GM18507 (cell line): ENCODE results near the gene KIF26B.

Source experiments
- DNase-seq: peaks from one replicate; pipeline ENCODE4 v3.0.0; 2011; ENCODE audit warnings: low read depth; ENCODE audit not compliant: insufficient read length; ENCODE audit errors: extremely low spot score
- FAIRE-seq: peaks from 2 replicates; lab custom pipeline; 2011; peaks lifted over from hg19 to GRCh38; lab: Jason Lieb, UNC

The KIF26B gene

GRCh38 chr1:245260110-245260882 lies 105.5 kb downstream of the KIF26B start:
- DNase-seq (no peak), FAIRE-seq (no peak)

DNA sequence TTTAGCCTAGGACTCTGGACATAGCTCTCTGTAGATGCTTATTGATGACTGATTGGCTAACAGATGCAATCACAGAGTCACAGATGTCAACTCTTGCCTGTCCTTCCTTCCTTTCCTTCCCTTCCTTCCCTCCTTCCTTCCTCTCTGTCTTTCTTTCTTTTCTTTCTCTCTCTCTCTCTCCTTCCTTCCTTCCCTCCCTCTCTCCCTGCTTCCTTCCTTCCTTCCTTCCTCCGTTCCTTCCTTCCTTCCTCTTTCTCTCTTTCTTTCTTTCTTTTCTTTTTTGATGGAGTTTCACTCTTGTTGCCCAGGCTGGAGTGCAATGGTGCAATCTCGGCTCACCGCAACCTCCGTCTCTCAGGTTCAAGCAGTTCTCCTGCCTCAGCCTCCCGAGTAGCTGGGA lies 106.1 kb downstream of the KIF26B start:
- no peak for DNase-seq
- no peak for FAIRE-seq

DNA sequence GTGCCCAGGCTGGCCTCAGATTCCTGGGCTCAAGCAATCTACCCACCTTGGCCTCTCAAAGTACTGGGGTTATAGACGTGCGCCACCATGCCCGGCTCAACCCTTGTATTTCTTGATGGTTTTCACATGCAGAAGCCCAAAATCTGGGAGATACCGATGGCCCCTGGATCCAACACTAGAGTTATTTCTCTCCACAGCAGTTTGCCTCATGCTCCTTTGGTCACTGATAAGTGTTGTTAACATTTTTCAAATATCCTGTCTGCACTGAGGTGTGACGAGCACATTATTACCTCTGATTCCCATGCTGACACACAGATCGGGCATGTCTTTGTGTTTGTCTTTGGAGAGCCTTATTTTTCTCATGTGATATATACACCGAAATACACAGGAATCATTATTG lies 107.0 kb downstream of the KIF26B start:
- DNase-seq: no peak
- no peak for FAIRE-seq

- no peak for FAIRE-seq
Observed at GRCh38 chr1:245263529-245264095, 108.8 kb downstream of the KIF26B start.

DNA sequence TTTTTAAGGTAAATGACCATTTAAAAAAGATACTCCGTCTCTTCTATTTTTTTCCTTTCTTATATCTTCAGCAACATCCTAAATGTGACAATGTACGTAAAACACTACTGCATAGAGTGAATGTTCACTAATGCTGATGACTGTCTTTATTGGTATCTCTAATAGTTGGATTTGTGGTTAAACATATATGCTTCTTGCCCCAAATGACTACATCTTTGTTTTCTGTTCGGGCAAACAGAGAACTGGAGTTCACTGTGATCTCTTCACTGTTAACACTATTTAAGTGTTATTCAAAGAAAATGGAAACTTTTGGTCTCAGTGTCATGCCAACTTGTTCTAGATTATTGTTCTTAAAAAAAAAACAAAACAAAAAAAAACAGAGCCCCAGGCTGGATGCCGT lies 109.4 kb downstream of the KIF26B start:
- DNase-seq: no peak
- FAIRE-seq: no peak

More at GRCh38 chr1:245263529-245264095, 108.8 kb downstream of the KIF26B start:
- no peak for DNase-seq

GRCh38 chr1:245266105-245266504 lies 111.3 kb downstream of the KIF26B start:
- FAIRE-seq (no peak), DNase-seq (no peak)

GRCh38 chr1:245270063-245270462 lies 115.3 kb downstream of the KIF26B start:
- DNase-seq (no peak), FAIRE-seq (no peak)

DNA sequence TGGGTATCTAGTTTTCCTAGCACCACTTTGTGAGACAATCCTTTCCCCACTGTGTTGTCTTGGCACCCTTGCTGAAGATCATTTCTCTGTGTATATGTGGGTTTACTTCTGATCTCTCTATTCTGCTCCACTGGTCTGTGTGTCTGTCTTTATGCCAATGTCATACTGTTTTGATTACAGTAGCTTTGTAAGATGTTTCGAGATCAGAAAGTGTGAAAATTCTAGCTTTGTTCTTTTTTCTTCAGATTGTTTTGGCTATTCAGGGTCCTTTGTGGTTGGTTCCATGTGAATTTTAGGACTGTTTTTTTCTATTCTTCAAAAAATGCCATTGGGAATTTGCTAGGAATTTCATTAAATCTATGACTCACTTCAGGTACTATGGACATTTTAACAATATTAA lies 116.2 kb downstream of the KIF26B start:
- DNase-seq (no peak), FAIRE-seq (no peak)

- no peak for FAIRE-seq
- DNase-seq: no peak
Observed at GRCh38 chr1:245272676-245273075, 117.9 kb downstream of the KIF26B start.

DNA sequence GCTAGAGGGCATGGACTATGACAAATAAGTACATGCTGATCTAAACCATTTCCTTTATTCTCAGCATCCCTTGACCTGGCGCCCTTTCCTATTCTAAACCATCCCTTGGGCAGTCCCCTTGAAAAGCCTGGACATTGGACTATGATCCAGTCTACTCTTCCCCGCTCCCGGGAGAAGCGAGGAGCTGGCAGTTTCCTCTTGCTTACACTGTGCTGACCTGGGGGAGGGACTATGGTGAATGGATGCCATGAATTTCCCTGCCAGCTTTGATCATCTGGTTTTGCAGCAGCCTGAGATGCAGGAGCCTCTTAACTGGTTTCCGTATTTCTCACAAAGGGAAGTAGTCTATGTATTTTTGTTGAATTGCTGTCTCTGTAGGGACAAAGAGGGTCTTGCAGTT lies 121.7 kb downstream of the KIF26B start:
- no peak for FAIRE-seq
- no peak for DNase-seq

GRCh38 chr1:245277276-245277675 lies 122.5 kb downstream of the KIF26B start:
- no peak for FAIRE-seq
- DNase-seq: no peak

GRCh38 chr1:245278846-245279245 lies 124.1 kb downstream of the KIF26B start:
- DNase-seq: no peak
- no peak for FAIRE-seq

GRCh38 chr1:245279346-245279745 lies 124.6 kb downstream of the KIF26B start:
- FAIRE-seq (no peak), DNase-seq (no peak)

DNA sequence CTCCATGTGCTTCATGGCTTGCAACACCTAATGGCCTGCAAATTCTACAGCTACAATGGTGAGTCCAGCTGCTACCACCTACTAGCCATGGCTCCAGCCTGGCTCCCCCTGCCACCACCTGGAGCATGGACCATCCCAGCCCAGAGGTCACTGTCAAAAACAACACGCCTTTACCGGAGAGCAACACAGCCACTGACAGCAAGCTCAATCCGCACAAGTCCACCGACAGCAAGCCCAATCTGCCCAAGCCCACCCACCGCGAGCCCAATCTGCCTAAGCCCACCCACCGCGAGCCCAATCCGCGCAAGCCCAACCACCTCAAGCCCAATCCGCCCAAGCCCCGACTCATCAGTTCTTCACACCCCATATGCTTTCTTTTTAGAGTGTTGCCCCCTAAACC lies 128.2 kb downstream of the KIF26B start:
- FAIRE-seq: no peak
- DNase-seq: no peak

- FAIRE-seq (no peak), DNase-seq (no peak)
Observed at GRCh38 chr1:245285168-245285567, 130.4 kb downstream of the KIF26B start.

- FAIRE-seq: no peak
- DNase-seq: no peak
Observed at GRCh38 chr1:245288796-245289195, 134.0 kb downstream of the KIF26B start.

GRCh38 chr1:245290836-245291235 lies 136.1 kb downstream of the KIF26B start:
- no peak for DNase-seq

DNA sequence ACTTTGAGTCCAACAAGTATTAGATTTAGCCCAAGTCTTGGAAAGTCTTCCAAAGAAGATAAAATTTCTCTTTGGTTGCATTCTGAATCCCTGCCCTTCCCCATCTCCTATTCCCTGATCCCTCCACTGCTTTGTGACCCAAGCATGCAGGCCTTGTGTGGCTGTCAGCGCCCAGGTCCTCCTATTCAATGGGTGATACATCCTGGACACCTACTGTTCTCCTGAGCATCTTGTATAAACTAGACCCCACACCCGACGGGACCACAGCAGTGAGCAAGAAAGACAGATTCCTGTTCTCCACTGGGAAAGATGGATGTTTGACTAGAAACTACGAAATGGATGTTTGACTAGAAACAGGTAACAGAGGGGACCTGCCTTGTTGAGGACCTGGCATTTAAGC lies 136.6 kb downstream of the KIF26B start:
- FAIRE-seq (no peak), DNase-seq (no peak)

More at GRCh38 chr1:245290836-245291235, 136.1 kb downstream of the KIF26B start:
- FAIRE-seq: no peak

- FAIRE-seq (no peak), DNase-seq (no peak)
Observed at GRCh38 chr1:245292141-245292540, 137.4 kb downstream of the KIF26B start.

- FAIRE-seq (no peak), DNase-seq (no peak)
Observed at GRCh38 chr1:245292553-245292952, 137.8 kb downstream of the KIF26B start.

DNA sequence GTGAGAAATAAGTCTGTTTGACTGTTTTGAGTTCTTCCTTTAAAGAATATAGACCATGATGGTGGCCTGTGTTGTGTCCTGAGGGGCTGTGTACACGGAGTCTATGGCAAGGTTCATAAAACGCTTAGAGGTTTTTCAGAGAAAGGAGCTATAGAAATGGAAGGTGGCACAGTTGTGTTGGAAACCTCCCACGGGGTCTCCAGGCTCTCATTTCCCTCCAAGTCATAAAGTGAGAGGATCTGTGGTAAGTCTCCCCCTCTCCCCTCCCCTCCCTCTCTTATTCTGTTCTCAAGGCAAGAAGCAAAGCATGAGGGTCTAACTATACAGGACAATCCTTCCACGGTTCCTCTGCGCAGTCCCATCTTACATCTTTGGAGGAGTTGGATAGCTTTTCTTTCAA lies 139.2 kb downstream of the KIF26B start:
- DNase-seq (no peak), FAIRE-seq (no peak)
